ENCODE measurements around the gene PAPPA2. TPM values are rescaled to one million over a fixed set of nuclear protein-coding genes. Genes with fewer than 3 reads are reported as not detected.

The PAPPA2 gene
- total RNA-seq, 4 donors from 2014 or later = under 0.01 to 1.5 TPM; not detected in 2

- Histone ChIP-seq H3K9me3 (no peaks in the 10 kb centered on the region), H3K36me3 (no peaks in the 10 kb centered on the region), H3K4me3 (no peak overlapping the region), H3K27ac (no peak overlapping the region), H3K4me1 (no peaks in the 10 kb centered on the region), H3K27me3 (peaks cover 0 to 31% (median 0%) of the 10 kb centered on the region in 4 donors)
- 48 to 66% methylated on average over 6 of the region's 6 CpGs for WGBS, 2 donors
- intact Hi-C loops (cut with DNase I) = loop anchor here (10.0 kb wide), 1 partner anchor 154 kb away; no protein-coding TSS in a partner anchor
- TF ChIP-seq POLR2A (IDR thresholded peaks at IDR 0.05) (no peak), CTCF (IDR thresholded peaks at IDR 0.05) (no peak)
- no peak for DNase-seq
Observed at GRCh38 chr1:176551146-176551545, 88.2 kb downstream of the PAPPA2 start.

- no peak overlapping the region for H3K27ac ChIP-seq
- intact Hi-C loops (cut with DNase I) = loop anchor here (10.0 kb wide), 1 partner anchor 152 kb away; no protein-coding TSS in a partner anchor
- DNase-seq = no peak
- H3K27me3 ChIP-seq = peaks cover 0 to 31% (median 0%) of the 10 kb centered on the region in 4 donors
- H3K4me1 ChIP-seq = no peaks in the 10 kb centered on the region
- H3K36me3 ChIP-seq = no peaks in the 10 kb centered on the region
- H3K4me3 ChIP-seq = no peak overlapping the region
- WGBS, 2 donors = 16 to 17% methylated on average over 10 of the region's 10 CpGs
- H3K9me3 ChIP-seq = no peaks in the 10 kb centered on the region
- no peak for TF ChIP-seq CTCF (IDR thresholded peaks at IDR 0.05)
- TF ChIP-seq POLR2A (IDR thresholded peaks at IDR 0.05) = no peak
Observed at GRCh38 chr1:176552217-176552991, 89.4 kb downstream of the PAPPA2 start.

- no peak for DNase-seq
- Histone ChIP-seq H3K4me3 (no peak overlapping the region), H3K27me3 (peaks cover 0 to 31% (median 0%) of the 10 kb centered on the region in 4 donors), H3K27ac (no peak overlapping the region), H3K9me3 (no peaks in the 10 kb centered on the region), H3K36me3 (no peaks in the 10 kb centered on the region), H3K4me1 (no peaks in the 10 kb centered on the region)
- 2 to 13% methylated on average over 6 of the region's 7 CpGs for WGBS, 2 donors
- intact Hi-C loops (cut with DNase I) = loop anchor here (10.0 kb wide), 1 partner anchor 152 kb away; no protein-coding TSS in a partner anchor
- TF ChIP-seq POLR2A (IDR thresholded peaks at IDR 0.05) = no peak
- no peak for TF ChIP-seq CTCF (IDR thresholded peaks at IDR 0.05)
Observed at GRCh38 chr1:176552999-176553398, 90.0 kb downstream of the PAPPA2 start.

GRCh38 chr1:176556288-176556687 is 93.3 kb downstream of the PAPPA2 start:
- Histone ChIP-seq H3K4me1 (no peaks in the 10 kb centered on the region), H3K27ac (no peak overlapping the region), H3K27me3 (peaks cover 0 to 34% (median 0%) of the 10 kb centered on the region in 4 donors), H3K4me3 (no peak overlapping the region), H3K9me3 (no peaks in the 10 kb centered on the region), H3K36me3 (no peaks in the 10 kb centered on the region)
- 38 to 61% methylated on average over 1 to 5 of the region's 6 CpGs for WGBS, 2 donors
- DNase-seq = no peak
- intact Hi-C loops (cut with DNase I) = loop anchor here (5.0 to 10.0 kb wide), 2 partner anchors 149 to 326 kb away; no protein-coding TSS in a partner anchor
- TF ChIP-seq CTCF (IDR thresholded peaks at IDR 0.05) (no peak), POLR2A (IDR thresholded peaks at IDR 0.05) (no peak)

- no peaks in the 10 kb centered on the region for H3K36me3 ChIP-seq
- H3K27me3 ChIP-seq = peaks cover 0 to 29% (median 0%) of the 10 kb centered on the region in 4 donors
- intact Hi-C loops (cut with DNase I) = loop anchor here (5.0 to 10.0 kb wide), 2 partner anchors 147 to 325 kb away; no protein-coding TSS in a partner anchor
- 0 to 29% methylated on average over 1 to 2 of the region's 2 CpGs for WGBS, 2 donors
- no peak for DNase-seq
- H3K4me1 ChIP-seq = no peaks in the 10 kb centered on the region
- TF ChIP-seq POLR2A (IDR thresholded peaks at IDR 0.05) = no peak
- TF ChIP-seq CTCF (IDR thresholded peaks at IDR 0.05) = no peak
- no peak overlapping the region for H3K4me3 ChIP-seq
- no peak overlapping the region for H3K27ac ChIP-seq
- H3K9me3 ChIP-seq = no peaks in the 10 kb centered on the region
Observed at GRCh38 chr1:176557543-176558258, 94.7 kb downstream of the PAPPA2 start.
